H1 (cell line): ENCODE data around the gene COL27A1. TPM values are rescaled to one million over a fixed set of nuclear protein-coding genes. Genes with fewer than 3 reads are reported as not detected.

Experiments used
- CTCF ChIA-PET: fragments of 300-600 bp; sonication (Branson Sonifier 250); formaldehyde crosslinking; loops from one replicate; lab custom pipeline; 2021; ENCODE audit not compliant: partially characterized antibody; lab: Charles Lee
- POLR2A ChIA-PET: fragments of 300-600 bp; sonication (Branson Sonifier 250); formaldehyde crosslinking; loops from one replicate; lab custom pipeline; 2021; ENCODE audit warnings: inconsistent platforms; ENCODE audit not compliant: partially characterized antibody; lab: Charles Lee
- DNase-seq, 2 experiments: peaks; one replicate each; pipeline versions ENCODE4 v3.0.0 to v3.0.0-alpha.2; 2010 to 2022; ENCODE audit warnings: low spot score in 2 of 2, low read depth in 1 of 2, mixed read lengths in 1 of 2
- FAIRE-seq: peaks from 2 replicates; lab custom pipeline; 2011; peaks lifted over from hg19 to GRCh38; lab: Jason Lieb, UNC
- H2AFZ ChIP-seq: 2 replicates; pipeline ENCODE4 v1.8.1; 2012; ENCODE audit warnings: low read length, inconsistent platforms
- H2AK5ac ChIP-seq: 2 replicates; pipeline ENCODE4 v1.6.1; 2013; ENCODE audit warnings: low read depth, low read length
- H2BK120ac ChIP-seq: replicated peaks from 2 replicates; pipeline ENCODE3; 2013; ENCODE audit warnings: low read depth, low read length, inconsistent platforms
- H2BK12ac ChIP-seq: 2 replicates; pipeline ENCODE4 v1.6.1; 2013; ENCODE audit warnings: low read depth, low read length
- H2BK15ac ChIP-seq: 2 replicates; pipeline ENCODE4 v1.6.1; 2013; ENCODE audit warnings: low read length
- H2BK20ac ChIP-seq: 2 replicates; pipeline ENCODE4 v1.6.1; 2013; ENCODE audit warnings: low read length
- H2BK5ac ChIP-seq: 2 replicates; pipeline ENCODE4 v1.6.1; 2013; ENCODE audit warnings: low read depth, low read length
- H3K14ac ChIP-seq: 2 replicates; pipeline ENCODE4 v1.6.1; 2013; ENCODE audit warnings: inconsistent platforms; ENCODE audit not compliant: insufficient read length
- H3K18ac ChIP-seq: 2 replicates; pipeline ENCODE4 v1.6.1; 2013; ENCODE audit warnings: low read length; ENCODE audit errors: extremely low read depth
- H3K23ac ChIP-seq: 2 replicates; pipeline ENCODE4 v1.6.1; 2013; ENCODE audit warnings: inconsistent platforms; ENCODE audit not compliant: insufficient read length
- H3K23me2 ChIP-seq: 2 replicates; pipeline ENCODE4 v1.6.1; 2013; ENCODE audit warnings: low read depth, low read length
- H3K27ac ChIP-seq: 2 replicates; pipeline ENCODE4 v1.6.1; 2011; ENCODE audit warnings: low read depth, low read length, inconsistent platforms
- H3K27me3 ChIP-seq, 4 experiments: replicated peaks in 1 of 4; 1 replicate in 1 of 4; 2 replicates in 3 of 4; pipeline versions ENCODE4 v1.6.1 to v1.8.1; 2011 to 2013; ENCODE audit warnings: low read length in 3 of 4, mild to moderate bottlenecking in 3 of 4, inconsistent platforms in 2 of 4, mixed read lengths in 2 of 4, moderate library complexity in 1 of 4; ENCODE audit not compliant: control insufficient read depth in 3 of 4, insufficient read depth in 3 of 4; ENCODE audit errors: extremely low read depth in 1 of 4
- H3K36me3 ChIP-seq, 4 experiments: 2 replicates each; pipeline versions ENCODE4 v1.6.1 to v1.8.1; 2011 to 2013; ENCODE audit warnings: mild to moderate bottlenecking in 4 of 4, low read length in 3 of 4, moderate library complexity in 2 of 4, control low read depth in 1 of 4, inconsistent platforms in 1 of 4; ENCODE audit not compliant: insufficient read depth in 4 of 4, control insufficient read depth in 2 of 4
- H3K4ac ChIP-seq: replicated peaks from 2 replicates; pipeline ENCODE3; 2013; ENCODE audit warnings: low read length, low read depth, mixed read lengths, inconsistent platforms; ENCODE audit not compliant: insufficient read length
- H3K4me1 ChIP-seq, 4 experiments: replicated peaks in 1 of 4; 1 replicate in 1 of 4; 2 replicates in 3 of 4; pipeline versions ENCODE4 v1.6.1 to v1.8.1; 2011 to 2013; ENCODE audit warnings: low read length in 3 of 4, inconsistent platforms in 2 of 4, mixed read lengths in 1 of 4; ENCODE audit not compliant: insufficient read depth in 4 of 4, control insufficient read depth in 3 of 4
- H3K4me2 ChIP-seq, 2 experiments: 2 replicates each; pipeline versions ENCODE4 v1.6.1 to v1.8.1; 2011 to 2013; ENCODE audit warnings: low read depth in 2 of 2, low read length in 2 of 2, control low read depth in 1 of 2, inconsistent platforms in 1 of 2, mild to moderate bottlenecking in 1 of 2; ENCODE audit not compliant: insufficient read depth in 1 of 2
- H3K4me3 ChIP-seq, 4 experiments: fragments of 200-600, 300-600 bp in 1 of 4; sonication (generic), shearing (Covaris generic), sonication (Bioruptor Twin) in 1 of 4; 2 replicates each; pipeline versions ENCODE4 v1.5.1 to v1.8.1; 2011 to 2016; ENCODE audit warnings: low read length in 4 of 4, low read depth in 3 of 4, control low read depth in 2 of 4, inconsistent platforms in 2 of 4, mild to moderate bottlenecking in 2 of 4, mixed read lengths in 1 of 4, moderate library complexity in 1 of 4; ENCODE audit not compliant: insufficient read depth in 2 of 4; ENCODE audit errors: extremely low read depth in 1 of 4
- H3K56ac ChIP-seq: replicated peaks from 2 replicates; pipeline ENCODE3; 2013; ENCODE audit warnings: low read depth, mild to moderate bottlenecking, mixed read lengths, low read length, inconsistent platforms; ENCODE audit not compliant: insufficient read length
- H3K79me1 ChIP-seq: 2 replicates; pipeline ENCODE4 v1.6.1; 2013; ENCODE audit warnings: low read depth, low read length, control low read depth
- H3K79me2 ChIP-seq, 2 experiments: 2 replicates each; pipeline versions ENCODE4 v1.6.1 to v1.8.1; 2012 to 2013; ENCODE audit warnings: low read length in 2 of 2, mild to moderate bottlenecking in 2 of 2, inconsistent platforms in 1 of 2; ENCODE audit not compliant: insufficient read depth in 2 of 2, control insufficient read depth in 1 of 2
- H3K9ac ChIP-seq, 4 experiments: replicated peaks in 1 of 4; 1 replicate in 1 of 4; 2 replicates in 3 of 4; pipeline versions ENCODE4 v1.6.1 to v1.8.1; 2011 to 2013; ENCODE audit warnings: low read depth in 3 of 4, low read length in 3 of 4, control low read depth in 2 of 4, mild to moderate bottlenecking in 2 of 4, moderate library complexity in 2 of 4, inconsistent platforms in 1 of 4; ENCODE audit errors: extremely low read depth in 1 of 4
- H3K9me3 ChIP-seq, 2 experiments: 2 replicates each; pipeline versions ENCODE4 v1.6.1 to v1.8.1; 2012 to 2013; ENCODE audit warnings: mild to moderate bottlenecking in 2 of 2, moderate library complexity in 2 of 2, control low read depth in 1 of 2, inconsistent platforms in 1 of 2, low read depth in 1 of 2, low read length in 1 of 2, mixed read lengths in 1 of 2; ENCODE audit not compliant: insufficient read depth in 2 of 2
- H4K20me1 ChIP-seq, 2 experiments: replicated peaks in 1 of 2; 2 replicates each; pipeline versions ENCODE3 to v1.8.1; 2011 to 2013; ENCODE audit warnings: inconsistent platforms in 2 of 2, low read length in 2 of 2, mild to moderate bottlenecking in 1 of 2; ENCODE audit not compliant: insufficient read depth in 2 of 2, control insufficient read depth in 1 of 2
- H4K5ac ChIP-seq: 2 replicates; pipeline ENCODE4 v1.6.1; 2013; ENCODE audit warnings: low read length, low read depth, mixed read lengths, inconsistent platforms; ENCODE audit not compliant: insufficient read length
- H4K8ac ChIP-seq: 2 replicates; pipeline ENCODE4 v1.8.0; 2013; ENCODE audit warnings: mild to moderate bottlenecking, moderate library complexity, low read length, inconsistent platforms; ENCODE audit not compliant: insufficient read depth; ENCODE audit errors: extremely low read depth
- H4K91ac ChIP-seq: replicated peaks from 2 replicates; pipeline ENCODE3; 2013; ENCODE audit warnings: low read length, mixed read lengths, inconsistent platforms; ENCODE audit not compliant: insufficient read length
- JUND ChIP-seq: IDR thresholded peaks from 2 replicates; pipeline ENCODE4 v1.6.1; 2011; ENCODE audit warnings: mild to moderate bottlenecking, improper control_type of control experiment, low read length
- POLR2AphosphoS5 ChIP-seq: IDR thresholded peaks from 2 replicates; pipeline ENCODE4 v1.6.1; 2011; ENCODE audit warnings: low read depth, low read length
- RBBP5 ChIP-seq: IDR thresholded peaks from 2 replicates; pipeline ENCODE4 v1.7.1; 2012; ENCODE audit warnings: low read depth, mild to moderate bottlenecking, inconsistent platforms, low read length, moderate library complexity, borderline replicate concordance
- RFX5 ChIP-seq: IDR thresholded peaks from 2 replicates; pipeline ENCODE4 v1.6.1; 2011; ENCODE audit warnings: low read depth, low read length, improper control_type of control experiment, borderline replicate concordance
- SP2 ChIP-seq: IDR thresholded peaks from 2 replicates; pipeline ENCODE4 v1.6.1; 2012; ENCODE audit warnings: mild to moderate bottlenecking, low read length, inconsistent platforms
- ZNF274 ChIP-seq: IDR thresholded peaks from 2 replicates; pipeline ENCODE4 v1.7.0; 2012; ENCODE audit warnings: low read length, borderline replicate concordance; ENCODE audit errors: extremely low read depth
- WGBS, 2 experiments: shearing (Covaris generic) in 1 of 2; methylation state at CpG; one replicate each; pipeline versions ENCODE4 v1.1.6 to v1.1.7; 2013 to 2015; ENCODE audit warnings: low lambda C conversion rate in 2 of 2, mixed read lengths in 2 of 2, inconsistent platforms in 1 of 2, low coverage in 1 of 2, missing lambda C conversion rate in 1 of 2; ENCODE audit not compliant: insufficient replicate concordance in 2 of 2, insufficient coverage in 1 of 2, insufficient read length in 1 of 2; ENCODE audit errors: extremely low coverage in 1 of 2, missing lambda C conversion rate in 1 of 2; 5-methylcytosine and 5-hydroxymethylcytosine counted together
- polyA plus RNA-seq, 7 experiments: library from polyadenylated mRNA; depleted of rRNA in 3 of 7; stranded (reverse) in 5 of 7; unstranded in 2 of 7; fragments of >200 nt in 5 of 7; fragments of 200-250 nt in 2 of 7; gene quantifications; 1 replicate in 5 of 7; 2 replicates in 1 of 7; 4 replicates in 1 of 7; pipeline versions ENCODE4 v1.2.1 to v1.2.3, GENCODE V29; 2011 to 2013; ENCODE audit warnings: missing spikeins in 2 of 7, mixed read lengths in 2 of 7
- total RNA-seq: library from RNA; stranded (reverse); fragmentation: NEBNext Ultra II Directional; extraction: Animal tissue kit (Norgen Biotek cat#: 25700); gene quantifications from 2 replicates; pipeline ENCODE4 v1.2.1, GENCODE V29; 2021

The COL27A1 gene
- total and polyA plus RNA-seq, 2 of the 8 experiments (the other 6 are each of a cell fraction or from before 2014, with no cell fraction given) = 15.1 to 22.8 TPM

DNA sequence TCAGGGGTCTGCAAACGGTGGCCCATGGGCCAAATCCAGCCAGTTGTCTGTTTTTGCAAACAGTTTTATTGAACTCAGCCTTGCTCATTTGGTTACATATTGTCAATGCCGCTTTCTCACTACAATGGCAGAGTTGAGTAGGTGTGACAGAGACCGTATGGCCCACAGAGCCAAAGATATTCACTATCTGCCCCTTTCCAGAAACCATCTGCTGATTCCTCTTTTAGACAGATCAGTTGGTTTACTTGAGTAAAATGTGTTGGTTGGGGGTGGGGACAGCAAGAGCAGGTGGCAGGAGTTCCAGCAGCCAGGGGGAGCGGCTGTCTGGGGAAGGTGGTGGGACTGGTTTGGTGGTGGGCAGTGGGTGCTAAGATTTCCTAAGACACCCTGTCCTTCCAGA is 54.8 kb downstream of the COL27A1 start:
- POLR2A ChIA-PET = no interaction called here
- Histone ChIP-seq H3K9ac (no peak overlapping the region), H2BK15ac (no peak overlapping the region), H3K4me3 (no peak overlapping the region), H4K8ac (no peak overlapping the region), H3K27ac (no peak overlapping the region), H3K18ac (no peak overlapping the region), H4K20me1 (peaks cover 0 to 2% of the 10 kb centered on the region in 2 experiments), H2BK5ac (no peak overlapping the region), H3K23me2 (no peaks in the 10 kb centered on the region), H3K79me2 (no peaks in the 10 kb centered on the region), H2BK12ac (no peak overlapping the region), H4K5ac (no peak overlapping the region), H3K4ac (no peak overlapping the region), H3K14ac (no peak overlapping the region), H3K27me3 (no peaks in the 10 kb centered on the region), H3K56ac (no peak overlapping the region), H2AFZ (no peak overlapping the region), H3K36me3 (peaks cover 0 to 2% (median 0%) of the 10 kb centered on the region in 4 experiments; a peak in 4 of 8 replicates), H2AK5ac (no peak overlapping the region), H3K79me1 (no peaks in the 10 kb centered on the region), H3K4me1 (peaks cover 0 to 19% (median 3%) of the 10 kb centered on the region in 4 experiments; a peak in 6 of 7 replicates), H3K4me2 (no peak overlapping the region), H3K9me3 (no peaks in the 10 kb centered on the region), H3K23ac (no peak overlapping the region), H2BK20ac (no peak overlapping the region), H4K91ac (no peak overlapping the region), H2BK120ac (no peak overlapping the region)
- FAIRE-seq (no peak), DNase-seq (no peak)
- CTCF ChIA-PET = no interaction called here
- 87% methylated on average over 4 of the region's 4 CpGs; no CpG with 5 or more reads in 1 of the 2 experiments for whole genome bisulfite sequencing, 2 experiments
- no peak for TF ChIP-seq ZNF274
- TF ChIP-seq RBBP5 = no peak
- no peak for TF ChIP-seq JUND
- no peak for TF ChIP-seq SP2
- no peak for TF ChIP-seq POLR2AphosphoS5
- TF ChIP-seq RFX5 = no peak
